ENCODE measurements around the gene SYNE1.
A peak's percentile ranks its signal among the peaks of the same experiment; 100 is the strongest.
"Not testable (repeated sequence)": the region's sequence is repeated elsewhere in the genome, so short reads cannot be mapped to it uniquely, and the experiment has no call there.

The SYNE1 gene

GRCh38 chr6:152637296-152638047 lies at the start of gene SYNE1:
TSS of gene SYNE1 (minus strand) at chr6:152637362. CDS start at chr6:152628331, 9,031 bp downstream.
- DNase-seq: no peak

- DNase-seq: no peak
Measured at GRCh38 chr6:152685819-152686218, 48.7 kb upstream of the SYNE1 start.

- not testable (repeated sequence) for DNase-seq
Measured at GRCh38 chr6:152682935-152683334, 45.8 kb upstream of the SYNE1 start.

GRCh38 chr6:152682141-152682540 lies 45.0 kb upstream of the SYNE1 start:
- DNase-seq: no peak

GRCh38 chr6:152680879-152681517 lies 43.8 kb upstream of the SYNE1 start:
- DNase-seq: no peak

GRCh38 chr6:152680151-152680550 lies 43.0 kb upstream of the SYNE1 start:
- DNase-seq: no peak

- DNase-seq: no peak
Measured at GRCh38 chr6:152673236-152673635, 36.1 kb upstream of the SYNE1 start.

GRCh38 chr6:152671171-152671570 lies 34.0 kb upstream of the SYNE1 start:
- no peak for DNase-seq

GRCh38 chr6:152669895-152670294 lies 32.7 kb upstream of the SYNE1 start:
- no peak for DNase-seq

GRCh38 chr6:152661776-152662175 lies 24.6 kb upstream of the SYNE1 start:
- DNase-seq: no peak

GRCh38 chr6:152651986-152652385 lies 14.8 kb upstream of the SYNE1 start:
- no peak for DNase-seq

GRCh38 chr6:152648105-152648504 lies 10.9 kb upstream of the SYNE1 start:
- DNase-seq: no peak

GRCh38 chr6:152646732-152647131 lies 9.6 kb upstream of the SYNE1 start:
- DNase-seq: not testable (repeated sequence)

- peak; percentile 60 for DNase-seq
Measured at GRCh38 chr6:152642578-152643375, 5.6 kb upstream of the SYNE1 start.

- DNase-seq: no peak
Measured at GRCh38 chr6:152636609-152637295, 410 bp downstream of the SYNE1 start.

- peak; percentile 8 for DNase-seq
Measured at GRCh38 chr6:152636021-152636608, 1.0 kb downstream of the SYNE1 start.

- peak; percentile 65 for DNase-seq
Measured at GRCh38 chr6:152634773-152635172, 2.4 kb downstream of the SYNE1 start.

- no peak for DNase-seq
Measured at GRCh38 chr6:152632121-152632782, 4.9 kb downstream of the SYNE1 start.

- DNase-seq: no peak
Measured at GRCh38 chr6:152631376-152631775, 5.8 kb downstream of the SYNE1 start.

- no peak for DNase-seq
Measured at GRCh38 chr6:152630832-152631231, 6.3 kb downstream of the SYNE1 start.

- peak; percentile 31 for DNase-seq
Measured at GRCh38 chr6:152625213-152625612, 11.9 kb downstream of the SYNE1 start.

GRCh38 chr6:152614776-152615175 lies 22.4 kb downstream of the SYNE1 start:
- DNase-seq: not testable (repeated sequence)
